NCI-H2196 (cell line): Measurements from ENCODE around the gene PLCB3.
A peak's percentile ranks its signal among the peaks of the same experiment; 100 is the strongest.

Experiments used
- DNase-seq: peaks from one replicate; lab custom pipeline; 2025; ENCODE audit not compliant: unreplicated experiment; lab: John Stamatoyannopoulos, UW

Gene PLCB3

DNA sequence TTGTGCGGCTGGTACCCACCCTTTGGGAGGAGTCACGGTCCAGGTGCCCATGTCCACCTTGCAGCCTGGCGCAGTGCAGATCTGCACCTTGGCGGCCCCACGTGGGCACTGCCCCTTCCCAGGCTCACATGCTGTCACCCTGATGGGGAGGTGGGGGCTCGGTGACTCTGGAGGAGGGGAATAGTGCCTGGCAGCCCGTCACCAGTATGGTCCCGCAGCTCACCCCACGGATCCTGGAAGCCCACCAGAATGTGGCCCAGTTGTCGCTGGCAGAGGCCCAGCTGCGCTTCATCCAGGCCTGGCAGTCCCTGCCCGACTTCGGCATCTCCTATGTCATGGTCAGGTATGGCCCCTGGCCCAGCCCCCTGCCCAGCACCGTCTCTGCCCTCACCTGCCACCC lies 30.5 kb upstream of the PLCB3 start:
- no peak for DNase-seq

DNA sequence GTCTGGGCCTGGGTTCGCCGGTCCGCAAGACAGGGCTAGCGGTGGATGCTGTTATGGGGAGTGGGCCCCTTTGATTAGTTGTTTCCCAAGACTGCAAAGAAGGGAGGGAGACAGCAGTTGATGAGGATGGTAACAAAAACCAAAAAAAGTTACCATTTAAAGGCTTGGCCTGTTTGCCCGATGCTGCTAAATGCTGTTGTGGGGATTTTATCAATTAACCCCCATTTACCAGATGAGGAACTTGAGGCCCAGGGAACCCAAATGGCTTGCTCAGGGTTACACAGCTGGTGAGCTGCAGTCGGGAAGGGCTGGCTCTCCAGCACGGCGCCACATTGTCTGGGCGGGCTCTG lies 28.7 kb upstream of the PLCB3 start:
- DNase-seq = no peak

DNA sequence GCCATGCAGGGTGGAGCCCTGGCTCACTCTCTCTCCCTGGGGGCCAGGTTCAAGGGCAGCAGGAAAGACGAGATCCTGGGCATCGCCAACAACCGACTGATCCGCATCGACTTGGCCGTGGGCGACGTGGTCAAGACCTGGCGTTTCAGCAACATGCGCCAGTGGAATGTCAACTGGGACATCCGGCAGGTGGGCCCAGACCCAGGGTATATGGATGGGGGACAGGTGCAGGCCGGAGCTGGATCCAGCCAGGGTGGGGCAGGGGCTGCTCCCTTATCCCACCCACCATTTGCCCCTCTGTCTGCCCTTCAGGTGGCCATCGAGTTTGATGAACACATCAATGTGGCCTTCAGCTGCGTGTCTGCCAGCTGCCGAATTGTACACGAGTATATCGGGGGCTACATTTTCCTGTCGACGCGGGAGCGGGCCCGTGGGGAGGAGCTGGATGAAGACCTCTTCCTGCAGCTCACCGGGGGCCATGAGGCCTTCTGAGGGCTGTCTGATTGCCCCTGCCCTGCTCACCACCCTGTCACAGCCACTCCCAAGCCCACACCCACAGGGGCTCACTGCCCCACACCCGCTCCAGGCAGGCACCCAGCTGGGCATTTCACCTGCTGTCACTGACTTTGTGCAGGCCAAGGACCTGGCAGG lies 28.2 kb upstream of the PLCB3 start:
- no peak for DNase-seq

DNA sequence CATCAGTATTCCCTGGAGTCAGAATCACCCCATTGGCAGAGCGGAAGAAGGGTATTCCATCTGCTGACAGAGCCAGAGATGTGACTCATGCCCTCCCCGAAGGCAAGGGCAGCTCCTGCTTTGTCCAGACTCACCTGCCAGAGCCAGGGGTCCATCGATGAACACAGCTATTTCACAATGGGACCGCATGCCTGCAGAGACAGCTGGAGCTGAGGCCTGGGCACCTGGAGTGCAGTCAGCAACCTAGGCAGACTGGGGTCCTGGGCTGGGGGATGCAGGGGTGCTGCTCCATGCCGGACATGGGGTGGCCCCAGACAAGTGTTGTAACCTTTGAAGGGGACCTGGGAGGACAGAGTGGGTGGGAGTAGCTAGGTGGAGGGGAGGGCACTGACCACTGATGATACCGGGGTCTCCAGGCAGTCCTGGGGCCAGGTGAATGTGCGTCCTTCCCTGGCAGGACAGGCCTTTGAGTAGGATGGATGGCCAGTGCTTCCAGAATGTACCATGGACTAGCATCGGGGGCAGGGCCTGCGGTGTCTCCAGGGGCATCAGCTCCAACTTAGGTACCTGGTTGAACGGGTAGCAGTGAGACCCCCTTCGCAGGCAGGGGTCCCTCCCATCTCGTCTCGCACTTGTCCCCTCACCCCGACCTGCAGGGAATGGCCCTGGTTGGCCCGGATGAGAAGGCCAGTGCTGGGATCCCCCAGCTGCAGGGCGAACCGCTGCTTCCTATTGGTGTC lies 27.0 kb upstream of the PLCB3 start:
- no peak for DNase-seq

DNA sequence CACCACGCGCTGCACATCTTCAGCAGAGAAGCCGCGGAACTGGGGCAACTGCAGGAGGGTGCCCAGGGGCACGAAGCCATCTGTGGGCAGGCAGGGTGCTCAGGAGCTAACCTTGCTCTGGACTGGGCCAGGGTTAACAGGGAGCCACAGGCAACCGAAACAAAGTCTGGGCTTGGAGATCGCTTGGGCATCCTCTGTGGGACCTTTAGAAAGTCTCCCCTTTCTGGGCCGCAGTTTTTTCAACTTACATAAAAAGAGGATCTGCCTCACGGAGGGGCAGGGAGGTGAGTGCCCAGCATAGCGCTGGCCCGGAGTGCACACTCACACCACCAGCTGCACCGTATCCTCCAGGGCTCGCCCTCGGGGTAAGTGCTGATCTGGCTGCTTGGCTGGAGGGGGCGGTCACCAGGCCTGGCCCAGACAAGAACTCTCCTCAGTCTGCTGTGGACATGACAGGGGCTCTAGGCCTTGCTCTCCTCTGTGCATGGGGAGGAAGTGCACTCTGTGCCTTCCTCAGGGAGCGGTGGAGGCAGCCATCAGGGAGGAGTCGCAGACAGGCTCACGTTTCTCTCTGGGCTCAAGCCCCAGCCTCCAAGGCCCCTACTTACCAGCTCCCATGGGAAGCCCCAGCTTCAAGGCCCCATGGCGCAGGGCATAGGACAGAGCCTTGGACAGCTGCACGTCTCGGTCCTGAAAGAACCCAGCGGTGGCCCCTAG lies 26.3 kb upstream of the PLCB3 start:
- no peak for DNase-seq

DNA sequence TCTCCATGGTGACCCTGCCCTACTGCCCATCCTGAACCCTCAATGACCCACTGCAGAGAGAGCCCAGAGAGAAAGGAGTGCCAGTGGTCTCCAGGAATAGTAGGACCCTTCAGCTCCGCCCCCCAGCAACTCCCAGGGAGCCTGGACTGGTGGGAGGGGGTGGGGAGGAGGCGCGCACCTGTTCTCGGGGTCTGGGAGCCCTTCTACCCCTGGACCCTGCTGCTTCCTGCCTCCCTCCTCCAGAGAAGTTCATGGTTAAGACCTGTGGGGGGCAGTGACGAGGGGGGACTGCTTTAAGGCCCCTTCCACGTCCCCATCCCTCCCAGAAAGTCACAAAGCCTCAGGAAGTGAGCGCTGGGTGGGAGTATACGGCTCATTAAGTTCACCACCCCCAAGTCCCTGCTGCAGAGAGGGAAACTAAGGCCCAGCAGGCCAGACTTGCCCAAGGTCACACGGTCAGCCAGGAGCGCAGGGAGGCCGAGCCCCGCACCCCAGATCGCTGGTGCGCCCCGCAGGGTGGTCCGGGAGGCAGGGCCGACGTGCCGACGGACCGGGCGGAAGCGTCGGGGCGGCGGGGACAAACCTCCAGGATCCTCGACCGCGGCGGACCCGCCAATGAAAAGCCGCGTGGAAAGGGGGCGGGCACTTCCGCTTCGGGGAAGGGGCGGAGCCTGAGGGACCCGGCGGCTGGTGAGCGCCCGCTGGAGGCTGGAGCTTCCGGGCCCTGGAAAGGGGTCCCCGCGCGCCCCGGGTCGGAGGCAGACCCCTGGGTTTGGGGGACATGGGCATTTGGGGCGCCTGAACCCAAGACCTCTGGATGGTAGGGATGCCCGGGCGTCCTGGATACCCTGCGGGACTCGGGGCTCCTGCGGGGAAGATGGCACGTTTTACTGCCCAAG lies 25.5 kb upstream of the PLCB3 start, which contains the start of the genes NUDT22 and TRPT1:
Gene NUDT22, plus strand, starts transcription at position 667 of the 899 bp plus-strand sequence. CDS start 379 bp downstream, outside the sequence.
Gene TRPT1, minus strand, starts transcription at position 579 of the 899 bp plus-strand sequence. Its CDS starts 326 bp downstream, at position 253.
- peak; percentile 90 for DNase-seq

DNA sequence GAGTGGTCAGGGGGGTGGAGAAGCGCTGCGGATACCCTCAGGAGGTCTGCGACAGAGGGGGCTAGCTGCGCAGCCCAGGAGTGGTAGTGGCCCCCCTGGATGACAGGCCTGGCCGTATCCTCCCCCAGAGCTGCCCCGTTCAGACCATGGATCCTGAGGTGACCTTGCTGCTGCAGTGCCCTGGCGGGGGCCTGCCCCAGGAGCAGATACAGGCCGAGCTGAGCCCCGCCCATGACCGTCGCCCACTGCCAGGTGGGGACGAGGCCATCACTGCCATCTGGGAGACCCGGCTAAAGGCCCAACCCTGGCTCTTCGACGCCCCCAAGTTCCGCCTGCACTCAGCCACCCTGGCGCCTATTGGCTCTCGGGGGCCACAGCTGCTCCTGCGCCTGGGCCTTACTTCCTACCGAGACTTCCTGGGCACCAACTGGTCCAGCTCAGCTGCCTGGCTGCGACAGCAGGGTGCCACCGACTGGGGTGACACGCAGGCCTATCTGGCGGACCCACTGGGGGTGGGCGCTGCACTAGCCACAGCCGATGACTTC lies 24.8 kb upstream of the PLCB3 start:
- peak; percentile 40 for DNase-seq

DNA sequence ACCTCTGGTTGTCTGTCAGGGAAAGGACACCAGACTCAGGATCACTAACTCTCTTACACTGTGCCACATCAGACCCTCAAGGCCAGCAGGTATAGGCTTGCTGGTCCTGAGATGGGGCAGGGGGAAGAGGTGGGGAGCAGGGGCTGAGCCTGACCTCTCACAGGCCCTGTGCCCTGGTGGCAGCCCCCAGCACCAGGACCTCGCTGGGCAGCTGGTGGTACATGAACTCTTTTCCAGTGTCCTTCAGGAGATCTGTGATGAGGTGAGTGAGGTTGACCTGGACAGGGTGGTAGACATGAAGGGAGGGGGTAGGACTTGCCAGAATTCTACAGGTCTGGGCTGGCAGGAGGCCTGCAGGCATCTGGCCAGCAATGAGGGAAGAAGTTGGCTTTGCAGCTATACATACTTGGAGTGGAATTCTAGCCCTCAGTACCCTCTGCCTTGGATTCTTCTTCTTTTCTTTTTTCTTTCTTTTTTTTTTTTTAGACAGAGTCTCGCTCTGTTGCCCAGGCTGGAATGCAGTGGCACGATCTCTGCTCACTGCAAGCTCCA lies 23.8 kb upstream of the PLCB3 start:
- no peak for DNase-seq

DNA sequence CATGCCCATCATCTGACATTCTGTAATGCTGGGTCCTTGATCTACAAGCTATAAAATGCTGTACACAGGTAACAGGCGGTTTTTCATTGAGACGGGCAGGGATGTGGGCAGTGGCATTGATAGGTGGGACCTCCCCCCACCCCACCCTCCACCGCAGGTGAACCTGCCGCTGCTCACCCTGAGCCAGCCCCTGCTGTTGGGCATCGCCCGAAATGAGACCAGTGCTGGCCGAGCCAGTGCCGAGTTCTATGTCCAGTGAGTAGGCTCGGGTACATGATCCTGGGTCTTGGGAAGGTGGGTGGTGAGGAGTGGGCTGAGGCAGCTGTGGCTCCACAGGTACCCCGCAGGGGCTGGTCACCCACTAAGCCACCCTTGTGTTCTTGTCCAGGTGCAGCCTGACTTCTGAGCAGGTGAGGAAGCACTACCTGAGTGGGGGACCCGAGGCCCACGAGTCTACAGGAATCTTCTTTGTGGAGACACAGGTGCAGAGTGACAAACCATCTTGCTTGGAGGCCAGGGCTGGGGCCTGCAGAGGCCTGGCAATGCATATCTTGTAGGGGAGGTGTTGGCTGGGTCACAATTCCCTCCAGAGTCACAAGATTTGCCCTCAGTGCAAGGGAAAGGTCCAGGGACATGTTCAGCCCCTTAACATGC lies 22.1 kb upstream of the PLCB3 start:
- DNase-seq = no peak

DNA sequence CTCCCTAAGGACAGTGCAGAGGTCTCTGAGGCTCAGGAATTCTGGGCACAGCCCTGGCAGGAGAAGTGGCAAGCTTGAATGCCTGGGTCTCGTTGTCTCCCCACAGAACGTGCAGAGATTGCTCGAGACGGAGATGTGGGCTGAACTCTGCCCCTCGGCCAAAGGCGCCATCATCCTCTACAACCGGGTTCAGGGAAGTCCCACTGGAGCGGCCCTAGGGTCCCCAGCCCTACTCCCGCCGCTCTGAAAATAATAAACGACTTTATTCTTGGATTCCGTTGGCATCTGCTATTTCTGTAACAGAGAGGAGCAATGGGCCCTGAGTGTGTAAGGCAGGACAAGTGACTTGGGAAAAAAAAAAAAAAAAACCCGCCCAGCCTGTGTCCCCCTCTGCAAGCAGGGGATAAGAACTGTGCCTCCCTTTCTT lies 21.6 kb upstream of the PLCB3 start:
- DNase-seq = no peak

DNA sequence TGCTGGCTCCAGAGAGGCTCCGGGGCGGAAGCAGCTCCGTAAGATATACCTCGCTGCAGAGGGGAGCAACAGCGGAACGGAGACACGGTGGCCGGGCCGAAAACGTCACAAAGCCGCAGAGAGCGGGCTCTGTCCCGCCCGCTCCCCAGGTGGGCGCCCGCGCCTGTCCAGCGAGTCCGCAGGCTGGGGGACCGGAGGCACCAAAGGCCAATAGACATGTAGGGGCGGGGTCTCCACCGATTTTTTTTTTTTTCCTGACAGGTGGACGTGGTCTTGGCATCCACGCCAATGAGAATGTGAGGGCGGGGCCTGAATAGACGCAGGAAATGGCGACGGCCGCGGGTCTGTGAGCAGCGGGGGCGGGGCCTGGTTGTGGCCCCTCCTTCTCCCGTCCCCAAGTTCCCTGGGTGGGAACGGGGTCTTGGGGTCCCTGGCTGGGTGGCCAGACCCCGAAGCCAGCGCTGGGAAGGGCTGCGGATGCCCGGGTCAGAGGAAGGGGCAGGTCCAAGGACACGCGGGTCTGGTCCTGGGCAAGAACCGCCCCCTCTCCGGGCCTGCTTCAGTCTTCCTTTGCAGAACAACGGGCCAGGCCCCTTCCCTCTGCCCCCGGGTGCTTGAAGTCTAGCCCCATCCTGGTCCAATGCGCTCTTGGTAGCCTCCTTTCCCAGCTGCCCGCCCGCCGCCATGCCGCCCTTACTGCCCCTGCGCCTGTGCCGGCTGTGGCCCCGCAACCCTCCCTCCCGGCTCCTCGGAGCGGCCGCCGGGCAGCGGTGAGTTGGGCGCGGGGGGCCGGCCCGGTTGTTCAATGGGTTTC lies 21.0 kb upstream of the PLCB3 start, which contains the start of gene DNAJC4:
Gene DNAJC4, plus strand, starts transcription at position 378 of the 814 bp plus-strand sequence. Its CDS starts 307 bp downstream, at position 685.
- DNase-seq = peak; percentile 94

DNA sequence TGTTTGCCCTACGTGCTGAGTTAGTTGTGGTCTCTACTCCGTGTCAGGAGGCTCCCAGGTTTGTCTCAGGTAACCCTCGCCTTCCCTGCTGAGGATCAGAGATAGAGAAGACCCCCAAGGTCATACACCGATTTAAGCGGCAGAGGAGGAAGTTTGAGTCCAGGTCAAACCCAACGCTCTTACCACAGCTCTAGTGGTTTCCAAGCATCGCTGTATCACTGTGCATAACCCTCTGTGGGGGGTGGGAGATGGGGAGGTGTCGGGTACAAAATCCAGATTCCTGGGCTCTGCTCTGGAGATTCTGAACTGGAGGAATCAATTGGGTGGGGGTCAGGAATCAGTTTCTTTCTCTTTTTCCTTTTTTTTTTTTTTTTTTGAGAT lies 20.4 kb upstream of the PLCB3 start:
- DNase-seq = no peak

DNA sequence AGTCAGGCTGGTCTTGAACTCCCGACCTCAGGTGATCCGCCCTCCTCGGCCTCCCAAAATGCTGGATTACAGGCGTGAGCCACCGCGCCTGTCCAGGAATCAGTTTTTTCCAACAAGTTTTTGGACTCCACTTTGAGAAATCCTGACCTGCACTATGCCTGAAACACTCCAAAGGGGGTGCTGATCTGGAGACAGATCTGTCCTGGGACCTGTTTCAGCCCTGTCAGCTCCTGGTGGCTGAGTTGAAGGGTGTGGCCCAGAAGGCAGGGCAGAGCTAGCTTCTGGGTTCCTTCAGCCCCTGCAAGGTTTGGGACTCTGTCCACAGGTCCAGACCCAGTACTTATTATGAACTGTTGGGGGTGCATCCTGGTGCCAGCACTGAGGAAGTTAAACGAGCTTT lies 19.8 kb upstream of the PLCB3 start:
- DNase-seq = no peak

DNA sequence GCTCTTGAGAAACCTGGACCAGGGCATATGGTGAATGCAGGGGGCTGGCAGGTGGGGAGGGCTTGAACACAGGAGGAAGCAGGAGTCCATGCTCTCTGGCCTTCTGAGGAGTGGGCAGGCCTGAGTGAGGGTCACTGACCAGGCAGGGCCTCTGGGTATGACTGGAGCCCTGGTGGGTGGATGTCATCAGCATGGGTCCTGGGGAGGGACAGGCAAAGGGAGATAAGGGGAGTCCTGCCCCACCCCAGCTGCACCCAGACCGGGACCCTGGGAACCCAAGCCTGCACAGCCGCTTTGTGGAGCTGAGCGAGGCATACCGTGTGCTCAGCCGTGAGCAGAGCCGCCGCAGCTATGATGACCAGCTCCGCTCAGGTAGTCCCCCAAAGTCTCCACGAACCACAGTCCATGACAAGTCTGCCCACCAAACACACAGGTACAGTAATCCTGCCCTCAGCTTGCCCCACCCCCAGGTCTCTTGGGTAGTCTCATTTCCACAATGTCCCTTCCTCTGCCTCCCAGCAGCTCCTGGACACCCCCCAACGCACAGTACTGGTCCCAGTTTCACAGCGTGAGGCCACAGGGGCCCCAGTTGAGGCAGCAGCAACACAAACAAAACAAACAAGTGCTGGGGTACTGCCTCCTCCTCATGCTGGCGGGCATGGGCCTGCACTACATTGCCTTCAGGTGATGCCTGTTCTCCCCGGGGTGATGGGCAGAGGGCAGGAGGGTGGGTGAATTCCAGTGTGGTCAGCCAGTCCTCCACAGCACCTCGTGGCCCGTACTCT lies 19.0 kb upstream of the PLCB3 start:
- no peak for DNase-seq

DNA sequence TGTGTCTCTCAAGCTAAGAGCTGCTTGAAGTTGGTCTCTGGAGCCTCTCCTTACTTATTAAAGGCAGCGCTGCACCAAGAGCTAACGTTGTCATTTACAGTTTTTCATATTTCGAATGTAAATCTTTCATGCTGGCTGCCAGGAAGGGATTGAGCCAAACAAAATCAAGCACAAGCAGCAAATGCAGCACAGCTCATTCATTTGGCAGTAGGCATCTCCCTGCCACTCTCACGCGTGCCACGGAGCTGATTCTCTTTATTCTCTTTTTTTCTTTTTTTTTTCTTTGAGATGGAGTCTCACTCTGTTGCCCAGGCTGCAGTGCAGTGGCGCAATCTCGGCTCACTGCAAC lies 18.4 kb upstream of the PLCB3 start:
- no peak for DNase-seq

DNA sequence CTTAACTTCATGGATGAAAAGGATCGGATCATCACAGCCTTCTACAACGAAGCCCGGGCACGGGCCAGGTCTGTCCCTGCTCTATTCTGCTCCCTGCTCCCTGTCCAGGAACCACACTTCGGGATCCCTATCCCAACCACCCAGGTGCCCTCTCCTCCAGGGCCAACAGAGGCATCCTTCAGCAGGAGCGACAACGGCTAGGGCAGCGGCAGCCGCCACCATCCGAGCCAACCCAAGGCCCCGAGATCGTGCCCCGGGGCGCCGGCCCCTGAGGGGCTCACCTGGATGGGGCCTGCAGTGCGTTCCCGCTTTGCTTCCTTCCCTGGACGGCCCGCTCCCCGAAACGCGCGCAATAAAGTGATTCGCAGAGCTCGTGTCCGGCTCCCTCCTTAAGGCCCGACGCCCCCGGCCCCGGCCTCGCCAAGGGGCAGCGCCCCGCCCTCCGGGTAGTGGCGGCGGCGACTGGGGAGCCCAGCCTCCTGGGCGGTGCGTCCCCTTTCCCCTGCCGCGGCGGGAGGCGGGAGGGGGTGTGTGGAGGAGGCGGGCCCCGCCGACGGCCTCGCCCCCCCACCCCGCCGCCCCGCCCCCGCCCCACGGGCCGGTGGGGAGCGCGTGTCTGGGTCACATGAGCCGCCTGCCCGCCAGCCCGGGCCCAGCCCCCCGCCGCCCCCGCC lies 17.3 kb upstream of the PLCB3 start, which contains the start of gene VEGFB:
Gene VEGFB, plus strand, starts transcription at position 672 of the 674 bp plus-strand sequence. CDS start 250 bp downstream, outside the sequence.
- DNase-seq = peak; percentile 73

DNA sequence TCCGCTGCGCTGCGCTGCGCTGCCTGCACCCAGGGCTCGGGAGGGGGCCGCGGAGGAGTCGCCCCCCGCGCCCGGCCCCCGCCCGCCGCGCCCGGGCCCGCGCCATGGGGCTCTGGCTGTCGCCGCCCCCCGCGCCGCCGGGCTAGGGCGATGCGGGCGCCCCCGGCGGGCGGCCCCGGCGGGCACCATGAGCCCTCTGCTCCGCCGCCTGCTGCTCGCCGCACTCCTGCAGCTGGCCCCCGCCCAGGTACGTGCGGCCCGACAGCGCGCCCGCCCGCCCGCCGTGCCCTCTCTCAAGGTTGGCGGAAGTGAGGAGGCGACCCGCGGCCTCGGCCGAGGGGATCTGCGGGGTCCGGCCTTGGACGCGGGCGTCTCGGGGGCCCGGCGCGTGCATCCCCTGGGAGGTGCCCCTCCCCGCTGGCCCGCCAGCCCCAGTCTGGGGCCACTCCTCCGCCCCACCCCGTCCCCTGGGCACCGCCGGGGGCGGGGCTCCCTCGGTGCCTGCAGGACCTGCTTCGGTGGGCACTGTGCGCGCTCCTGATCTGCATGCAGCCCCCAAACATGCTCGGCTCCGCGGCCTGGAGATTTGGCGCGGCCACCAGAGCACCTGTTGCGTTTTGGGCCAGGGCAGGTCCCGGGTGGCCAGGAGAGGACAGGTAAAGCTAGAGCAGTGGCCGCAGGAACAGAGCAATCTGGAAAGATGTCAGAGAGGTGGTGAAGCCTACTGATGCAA lies 16.5 kb upstream of the PLCB3 start:
- peak; percentile 53 for DNase-seq
